ENCODE data around the gene PRRC2B.

PRRC2B gene

GRCh38 chr9:131476777-131477345 lies 83.0 kb downstream of the PRRC2B start:
- no peak for TF ChIP-seq CTCF (IDR thresholded peaks at IDR 0.05; ENCODE audit: low read depth, low read length, missing control alignments)
- Histone ChIP-seq H3K36me3 (replicated peaks) (peaks cover 93% of the 10 kb centered on the region), H3K4me3 (ENCODE audit: low read depth, low read length) (no peak overlapping the region), H3K27ac (no peak overlapping the region), H3K27me3 (replicated peaks) (no peaks in the 10 kb centered on the region)
- in situ Hi-C loops (cut with HindIII; ENCODE audit: low pct_ligation_motif_present, low sequenced_read_pairs), result no loop called here
- DNase-seq, result no peak

GRCh38 chr9:131477367-131477766 lies 83.5 kb downstream of the PRRC2B start:
- in situ Hi-C loops (cut with HindIII; ENCODE audit: low pct_ligation_motif_present, low sequenced_read_pairs), result no loop called here
- Histone ChIP-seq H3K27ac (no peak overlapping the region), H3K36me3 (replicated peaks) (peaks cover 95% of the 10 kb centered on the region), H3K4me3 (ENCODE audit: low read depth, low read length) (no peak overlapping the region), H3K27me3 (replicated peaks) (no peaks in the 10 kb centered on the region)
- DNase-seq, result no peak
- TF ChIP-seq CTCF (IDR thresholded peaks at IDR 0.05; ENCODE audit: low read depth, low read length, missing control alignments), result no peak

GRCh38 chr9:131477816-131478419 lies 84.0 kb downstream of the PRRC2B start:
- in situ Hi-C loops (cut with HindIII; ENCODE audit: low pct_ligation_motif_present, low sequenced_read_pairs), result no loop called here
- Histone ChIP-seq H3K36me3 (replicated peaks) (peaks cover 95% of the 10 kb centered on the region), H3K27ac (no peak overlapping the region), H3K27me3 (replicated peaks) (no peaks in the 10 kb centered on the region), H3K4me3 (ENCODE audit: low read depth, low read length) (no peak overlapping the region)
- DNase-seq, result no peak
- no peak for TF ChIP-seq CTCF (IDR thresholded peaks at IDR 0.05; ENCODE audit: low read depth, low read length, missing control alignments)

GRCh38 chr9:131478421-131478868 lies 84.6 kb downstream of the PRRC2B start:
- Histone ChIP-seq H3K27me3 (replicated peaks) (no peaks in the 10 kb centered on the region), H3K36me3 (replicated peaks) (peaks cover 95% of the 10 kb centered on the region)
- in situ Hi-C loops (cut with HindIII; ENCODE audit: low pct_ligation_motif_present, low sequenced_read_pairs), result no loop called here

GRCh38 chr9:131478911-131479310 lies 85.0 kb downstream of the PRRC2B start:
- H3K27me3 ChIP-seq (replicated peaks), result no peaks in the 10 kb centered on the region
- H3K4me3 ChIP-seq (ENCODE audit: low read depth, low read length), result no peak overlapping the region
- H3K27ac ChIP-seq, result no peak overlapping the region
- TF ChIP-seq CTCF (IDR thresholded peaks at IDR 0.05; ENCODE audit: low read depth, low read length, missing control alignments), result no peak
- in situ Hi-C loops (cut with HindIII; ENCODE audit: low pct_ligation_motif_present, low sequenced_read_pairs), result no loop called here
- H3K36me3 ChIP-seq (replicated peaks), result peaks cover 95% of the 10 kb centered on the region
- DNase-seq, result no peak

More at GRCh38 chr9:131478421-131478868, 84.6 kb downstream of the PRRC2B start:
- TF ChIP-seq CTCF (IDR thresholded peaks at IDR 0.05; ENCODE audit: low read depth, low read length, missing control alignments), result peak; percentile 71
- no peak overlapping the region for H3K4me3 ChIP-seq (ENCODE audit: low read depth, low read length)
- no peak for DNase-seq
- no peak overlapping the region for H3K27ac ChIP-seq

- Histone ChIP-seq H3K36me3 (replicated peaks) (peaks cover 95% of the 10 kb centered on the region), H3K27me3 (replicated peaks) (no peaks in the 10 kb centered on the region), H3K27ac (no peak overlapping the region), H3K4me3 (ENCODE audit: low read depth, low read length) (no peak overlapping the region)
- no peak for TF ChIP-seq CTCF (IDR thresholded peaks at IDR 0.05; ENCODE audit: low read depth, low read length, missing control alignments)
- in situ Hi-C loops (cut with HindIII; ENCODE audit: low pct_ligation_motif_present, low sequenced_read_pairs), result no loop called here
- no peak for DNase-seq
Observed at GRCh38 chr9:131480258-131480657, 86.4 kb downstream of the PRRC2B start.

Measured in brain microvascular endothelial cell (primary cell).